ENCODE data around the gene RSPH1.

RSPH1 gene

GRCh38 chr21:42448686-42449085 is 47.3 kb downstream of the RSPH1 start:
- H3K36me3 ChIP-seq (ENCODE audit: insufficient read depth, low read length) = no peaks in the 10 kb centered on the region; the same call in 1 of the 2 replicates
- peak overlapping the region; percentile 54 for H3K9ac ChIP-seq (ENCODE audit: low read depth, low read length, poor library complexity, severe bottlenecking)
- H2AFZ ChIP-seq (ENCODE audit: low read length) = no peak overlapping the region
- peaks cover 22% of the 10 kb centered on the region; the same call in 1 of the 2 replicates for H3K79me2 ChIP-seq (ENCODE audit: insufficient read depth, low read length)
- H3K4me2 ChIP-seq (ENCODE audit: low read depth, low read length, poor library complexity, severe bottlenecking) = peak overlapping the region; percentile 51
- no peaks in the 10 kb centered on the region for H3K27me3 ChIP-seq (ENCODE audit: insufficient read depth, low read length, poor library complexity, severe bottlenecking)
- TF ChIP-seq EZH2phosphoT487 (IDR thresholded peaks at IDR 0.05; ENCODE audit: borderline replicate concordance) = no peak
- TF ChIP-seq CTCF (conservative IDR thresholded peaks at IDR 0.05; ENCODE audit: low read length) = no peak
- H3K4me3 ChIP-seq (ENCODE audit: low read length, poor library complexity, severe bottlenecking) = no peak overlapping the region
- no peaks in the 10 kb centered on the region for H3K9me3 ChIP-seq (ENCODE audit: insufficient read depth, low read depth, low read length)
- H4K20me1 ChIP-seq (ENCODE audit: insufficient read depth, low read length, poor library complexity, severe bottlenecking) = no peaks in the 10 kb centered on the region
- peaks cover 61% of the 10 kb centered on the region for H3K4me1 ChIP-seq (ENCODE audit: insufficient read depth, low read length, poor library complexity, severe bottlenecking)
- H3K9me2 ChIP-seq (replicated peaks; ENCODE audit: low read depth, low read length) = no peaks in the 10 kb centered on the region
- H3F3A ChIP-seq (ENCODE audit: low read depth) = no peaks in the 10 kb centered on the region; the same call in 1 of the 2 replicates

- H3K9ac ChIP-seq (ENCODE audit: low read depth, low read length, poor library complexity, severe bottlenecking) = no peak overlapping the region
- H3F3A ChIP-seq (ENCODE audit: low read depth) = no peaks in the 10 kb centered on the region
- H3K4me1 ChIP-seq (ENCODE audit: insufficient read depth, low read length, poor library complexity, severe bottlenecking) = peaks cover 51% of the 10 kb centered on the region
- H3K79me2 ChIP-seq (ENCODE audit: insufficient read depth, low read length) = peaks cover 20% of the 10 kb centered on the region; the same call in 1 of the 2 replicates
- H2AFZ ChIP-seq (ENCODE audit: low read length) = no peak overlapping the region
- H3K4me3 ChIP-seq (ENCODE audit: low read length, poor library complexity, severe bottlenecking) = no peak overlapping the region
- H3K36me3 ChIP-seq (ENCODE audit: insufficient read depth, low read length) = no peaks in the 10 kb centered on the region; the same call in 1 of the 2 replicates
- TF ChIP-seq EZH2phosphoT487 (IDR thresholded peaks at IDR 0.05; ENCODE audit: borderline replicate concordance) = no peak
- no peak for TF ChIP-seq CTCF (conservative IDR thresholded peaks at IDR 0.05; ENCODE audit: low read length)
- H4K20me1 ChIP-seq (ENCODE audit: insufficient read depth, low read length, poor library complexity, severe bottlenecking) = no peaks in the 10 kb centered on the region
- H3K9me3 ChIP-seq (ENCODE audit: insufficient read depth, low read depth, low read length) = no peaks in the 10 kb centered on the region
- no peaks in the 10 kb centered on the region for H3K9me2 ChIP-seq (replicated peaks; ENCODE audit: low read depth, low read length)
- no peak overlapping the region for H3K4me2 ChIP-seq (ENCODE audit: low read depth, low read length, poor library complexity, severe bottlenecking)
- H3K27me3 ChIP-seq (ENCODE audit: insufficient read depth, low read length, poor library complexity, severe bottlenecking) = no peaks in the 10 kb centered on the region
Measured at GRCh38 chr21:42447732-42448131, 48.3 kb downstream of the RSPH1 start.

GRCh38 chr21:42447182-42447581 is 48.8 kb downstream of the RSPH1 start:
- Histone ChIP-seq H3K79me2 (ENCODE audit: insufficient read depth, low read length) (peaks cover 15% of the 10 kb centered on the region; the same call in 1 of the 2 replicates), H3K4me2 (ENCODE audit: low read depth, low read length, poor library complexity, severe bottlenecking) (no peak overlapping the region), H2AFZ (ENCODE audit: low read length) (no peak overlapping the region), H3K9me3 (ENCODE audit: insufficient read depth, low read depth, low read length) (no peaks in the 10 kb centered on the region), H3K4me3 (ENCODE audit: low read length, poor library complexity, severe bottlenecking) (no peak overlapping the region), H3F3A (ENCODE audit: low read depth) (no peaks in the 10 kb centered on the region), H3K9ac (ENCODE audit: low read depth, low read length, poor library complexity, severe bottlenecking) (no peak overlapping the region), H3K36me3 (ENCODE audit: insufficient read depth, low read length) (no peaks in the 10 kb centered on the region; the same call in 1 of the 2 replicates), H3K27me3 (ENCODE audit: insufficient read depth, low read length, poor library complexity, severe bottlenecking) (no peaks in the 10 kb centered on the region), H3K4me1 (ENCODE audit: insufficient read depth, low read length, poor library complexity, severe bottlenecking) (peaks cover 46% of the 10 kb centered on the region), H3K9me2 (replicated peaks; ENCODE audit: low read depth, low read length) (no peaks in the 10 kb centered on the region), H4K20me1 (ENCODE audit: insufficient read depth, low read length, poor library complexity, severe bottlenecking) (no peaks in the 10 kb centered on the region)
- no peak for TF ChIP-seq EZH2phosphoT487 (IDR thresholded peaks at IDR 0.05; ENCODE audit: borderline replicate concordance)
- TF ChIP-seq CTCF (conservative IDR thresholded peaks at IDR 0.05; ENCODE audit: low read length) = no peak
